GM21526 (cell line): Measurements from ENCODE around the gene GFRA1.

Source experiments
- ATAC-seq: cut with Tn5 transposase; IDR thresholded peaks from one replicate; pipeline ENCODE4 v1.9.1; 2021; ENCODE audit warnings: moderate library complexity; ENCODE audit not compliant: unreplicated experiment, low FRiP score

GFRA1 gene

GRCh38 chr10:116109881-116110280 is 163.1 kb downstream of the GFRA1 start:
- no peak for ATAC-seq

- ATAC-seq: no peak
These were observed 163.5 kb downstream of the GFRA1 start for GRCh38 chr10:116109481-116109880.

- ATAC-seq: no peak
These were observed 164.9 kb downstream of the GFRA1 start for GRCh38 chr10:116108095-116108494.

GRCh38 chr10:116106611-116107010 is 166.4 kb downstream of the GFRA1 start:
- ATAC-seq: no peak

- ATAC-seq: no peak
These were observed 167.7 kb downstream of the GFRA1 start for GRCh38 chr10:116105264-116105663.

GRCh38 chr10:116104210-116104932 is 168.6 kb downstream of the GFRA1 start:
- ATAC-seq: no peak

- ATAC-seq: no peak
These were observed 169.3 kb downstream of the GFRA1 start for GRCh38 chr10:116103668-116104067.

- ATAC-seq: no peak
These were observed 171.2 kb downstream of the GFRA1 start for GRCh38 chr10:116101616-116102315.

- ATAC-seq: no peak
These were observed 172.0 kb downstream of the GFRA1 start for GRCh38 chr10:116100984-116101383.

- no peak for ATAC-seq
These were observed 174.0 kb downstream of the GFRA1 start for GRCh38 chr10:116099023-116099420.

- ATAC-seq: no peak
These were observed 174.5 kb downstream of the GFRA1 start for GRCh38 chr10:116098411-116099022.

- ATAC-seq: no peak
These were observed 175.7 kb downstream of the GFRA1 start for GRCh38 chr10:116097239-116097784.

GRCh38 chr10:116096526-116096925 is 176.5 kb downstream of the GFRA1 start:
- no peak for ATAC-seq

GRCh38 chr10:116094356-116094755 is 178.7 kb downstream of the GFRA1 start:
- no peak for ATAC-seq

GRCh38 chr10:116093031-116093430 is 180.0 kb downstream of the GFRA1 start:
- no peak for ATAC-seq

- ATAC-seq: no peak
These were observed 184.0 kb downstream of the GFRA1 start for GRCh38 chr10:116088985-116089384.

GRCh38 chr10:116085323-116085722 is 187.7 kb downstream of the GFRA1 start:
- ATAC-seq: no peak

- ATAC-seq: no peak
These were observed 188.8 kb downstream of the GFRA1 start for GRCh38 chr10:116084161-116084560.

- ATAC-seq: no peak
These were observed 189.7 kb downstream of the GFRA1 start for GRCh38 chr10:116083226-116083762.

GRCh38 chr10:116082762-116083161 is 190.2 kb downstream of the GFRA1 start:
- no peak for ATAC-seq

GRCh38 chr10:116082206-116082605 is 190.8 kb downstream of the GFRA1 start:
- no peak for ATAC-seq
